D721Med (cell line): ENCODE data around the gene COL6A3.

Source experiments
- DNase-seq: peaks from one replicate; pipeline ENCODE4 v3.0.0; 2011; ENCODE audit warnings: low spot score; ENCODE audit not compliant: insufficient read length
- FAIRE-seq: peaks from 2 replicates; lab custom pipeline; 2011; peaks lifted over from hg19 to GRCh38; lab: Jason Lieb, UNC
- CTCF ChIP-seq: IDR thresholded peaks from 2 replicates; pipeline ENCODE4 v1.5.1; 2012; ENCODE audit warnings: mild to moderate bottlenecking, control low read depth; ENCODE audit not compliant: insufficient read depth; ENCODE audit errors: missing control alignments

The COL6A3 gene

GRCh38 chr2:237413777-237414661 lies at the start of gene COL6A3:
TSS of gene COL6A3 (minus strand) at chr2:237414164. CDS start at chr2:237396817, 17,347 bp downstream.
- DNase-seq, result no peak
- FAIRE-seq, result no peak

GRCh38 chr2:237459741-237460174 lies 45.8 kb upstream of the COL6A3 start:
- FAIRE-seq (no peak), DNase-seq (no peak)
- no peak for TF ChIP-seq CTCF

More at GRCh38 chr2:237413777-237414661, at the start of gene COL6A3:
- no peak for TF ChIP-seq CTCF

- TF ChIP-seq CTCF, result no peak
- DNase-seq, result no peak
- no peak for FAIRE-seq
Measured at GRCh38 chr2:237459226-237459625, 45.3 kb upstream of the COL6A3 start.

- no peak for TF ChIP-seq CTCF
- DNase-seq (no peak), FAIRE-seq (no peak)
Measured at GRCh38 chr2:237458519-237458918, 44.6 kb upstream of the COL6A3 start.

- no peak for TF ChIP-seq CTCF
- DNase-seq (no peak), FAIRE-seq (no peak)
Measured at GRCh38 chr2:237457388-237457941, 43.5 kb upstream of the COL6A3 start.

GRCh38 chr2:237456200-237456843 lies 42.4 kb upstream of the COL6A3 start:
- TF ChIP-seq CTCF, result no peak
- DNase-seq, result no peak
- no peak for FAIRE-seq
